Neural progenitor cell (in vitro differentiated cells): Measurements from ENCODE around the gene EHD2. TPM values are rescaled to one million over a fixed set of nuclear protein-coding genes. Genes with fewer than 3 reads are reported as not detected.
"Not testable (repeated sequence)": the region's sequence is repeated elsewhere in the genome, so short reads cannot be mapped to it uniquely, and the experiment has no call there.

Experiments used
- DNase-seq: peaks from one replicate; pipeline ENCODE4 v3.0.0-alpha.2; 2016; ENCODE audit warnings: low spot score
- H2AFZ ChIP-seq: fragments of 200-600 bp; sonication (generic); replicated peaks from 2 replicates; pipeline ENCODE4 v1.6.1; 2016; ENCODE audit warnings: antibody characterized with exemption
- H3F3A ChIP-seq: fragments of 200-600 bp; sonication (generic); 2 replicates; pipeline ENCODE4 v1.6.1; 2016; ENCODE audit warnings: antibody characterized with exemption, low read depth
- H3K27ac ChIP-seq: fragments of 200-600 bp; sonication (generic); 2 replicates; pipeline ENCODE4 v1.5.1; 2016; ENCODE audit warnings: mild to moderate bottlenecking
- H3K27me3 ChIP-seq: fragments of 200-600 bp; sonication (generic); 2 replicates; pipeline ENCODE4 v1.6.1; 2016; ENCODE audit warnings: mild to moderate bottlenecking, moderate library complexity
- H3K36me3 ChIP-seq: fragments of 200-600 bp; sonication (generic); 2 replicates; pipeline ENCODE4 v1.5.1; 2016
- H3K4me1 ChIP-seq: fragments of 200-600 bp; sonication (generic); 2 replicates; pipeline ENCODE4 v1.6.1; 2016; ENCODE audit warnings: mixed run types
- H3K4me2 ChIP-seq: fragments of 200-600 bp; sonication (generic); 2 replicates; pipeline ENCODE4 v1.6.1; 2016
- H3K4me3 ChIP-seq: fragments of 200-600 bp; sonication (generic); 2 replicates; pipeline ENCODE4 v1.5.1; 2016
- H3K79me2 ChIP-seq: fragments of 200-600 bp; sonication (generic); 2 replicates; pipeline ENCODE4 v1.6.1; 2016; ENCODE audit warnings: low read depth
- H3K9ac ChIP-seq: fragments of 200-600 bp; sonication (generic); 2 replicates; pipeline ENCODE4 v1.6.1; 2016
- H3K9me3 ChIP-seq: fragments of 200-600 bp; sonication (generic); 2 replicates; pipeline ENCODE4 v1.5.1; 2016; ENCODE audit warnings: low read depth
- H4K20me1 ChIP-seq: fragments of 200-600 bp; sonication (generic); 2 replicates; pipeline ENCODE4 v1.6.1; 2016; ENCODE audit warnings: low read depth
- H3K27ac Mint-ChIP-seq: 3 replicates; pipeline ENCODE4 v1.8.0; 2021; ENCODE audit warnings: mixed read lengths
- H3K27me3 Mint-ChIP-seq: 2 replicates; pipeline ENCODE4 v1.8.0; 2022; ENCODE audit warnings: low read depth, mild to moderate bottlenecking, inconsistent platforms, moderate library complexity, mixed read lengths; ENCODE audit not compliant: insufficient read depth
- H3K36me3 Mint-ChIP-seq: 3 replicates; pipeline ENCODE4 v1.8.0; 2021; ENCODE audit warnings: mixed read lengths
- H3K4me1 Mint-ChIP-seq: 3 replicates; pipeline ENCODE4 v1.8.0; 2021; ENCODE audit warnings: mixed read lengths
- H3K4me3 Mint-ChIP-seq: 3 replicates; pipeline ENCODE4 v1.8.0; 2021; ENCODE audit warnings: mild to moderate bottlenecking, moderate library complexity, mixed read lengths
- H3K9me3 Mint-ChIP-seq: 3 replicates; pipeline ENCODE4 v1.8.0; 2020; ENCODE audit warnings: mixed read lengths
- CTCF ChIP-seq: fragments of 200-600 bp; sonication (generic); IDR thresholded peaks from 2 replicates; pipeline ENCODE4 v1.5.1; 2017; ENCODE audit warnings: antibody characterized with exemption, mild to moderate bottlenecking
- EZH2 ChIP-seq: fragments of 200-600 bp; sonication (generic); IDR thresholded peaks from 2 replicates; pipeline ENCODE4 v1.6.1; 2017; ENCODE audit warnings: antibody characterized with exemption, mild to moderate bottlenecking, moderate library complexity
- EZH2phosphoT487 ChIP-seq: fragments of 200-600 bp; sonication (generic); IDR thresholded peaks from 2 replicates; pipeline ENCODE4 v1.6.1; 2017; ENCODE audit warnings: antibody characterized with exemption
- total RNA-seq: library from RNA; depleted of rRNA; stranded (reverse); fragments of >200 nt; gene quantifications from 2 replicates; pipeline ENCODE4 v1.2.3, GENCODE V29; 2015; ENCODE audit warnings: low replicate concordance

Gene EHD2
- total RNA-seq = 1.5 and 3.9 TPM in 2 replicates

GRCh38 chr19:47713046-47714021 lies at the start of gene EHD2:
Gene EHD2, plus strand, starts transcription at chr19:47713422. Its CDS starts 3,191 bp downstream, at chr19:47716613.
- Histone ChIP-seq H3K27me3 (peaks cover 6% of the 10 kb centered on the region), H3F3A (peaks cover 5% of the 10 kb centered on the region), H4K20me1 (no peaks in the 10 kb centered on the region), H3K9me3 (no peaks in the 10 kb centered on the region), H2AFZ (peak within 1 kb of the TSS; percentile 40), H3K27ac (no peak within 1 kb of the TSS), H3K9ac (no peak within 1 kb of the TSS), H3K4me2 (peak within 1 kb of the TSS; percentile 28), H3K4me1 (no peaks in the 10 kb centered on the region), H3K4me3 (peak within 1 kb of the TSS; percentile 52), H3K36me3 (no peaks in the 10 kb centered on the region), H3K79me2 (no peaks in the 10 kb centered on the region)
- Mint-ChIP-seq H3K27ac (no peak within 1 kb of the TSS), H3K36me3 (no peaks in the 10 kb centered on the region), H3K27me3 (peaks cover 31% of the 10 kb centered on the region), H3K4me3 (peak within 1 kb of the TSS; percentile 73), H3K4me1 (peaks cover 2% of the 10 kb centered on the region), H3K9me3 (peaks cover 21% of the 10 kb centered on the region)
- peak; percentile 70 for DNase-seq
- TF ChIP-seq CTCF (peak; percentile 86), EZH2phosphoT487 (no peak)

GRCh38 chr19:47663435-47663910 lies 49.7 kb upstream of the EHD2 start:
- Histone ChIP-seq H4K20me1 (peaks cover 90% of the 10 kb centered on the region), H3K4me1 (no peaks in the 10 kb centered on the region), H3K27ac (no peak overlapping the region), H3K9me3 (no peaks in the 10 kb centered on the region), H3K4me2 (no peak overlapping the region), H2AFZ (no peak overlapping the region), H3K9ac (no peak overlapping the region), H3F3A (no peaks in the 10 kb centered on the region), H3K27me3 (no peaks in the 10 kb centered on the region), H3K4me3 (no peak overlapping the region), H3K36me3 (no peaks in the 10 kb centered on the region), H3K79me2 (peaks cover 71% of the 10 kb centered on the region)
- peaks cover 49% of the 10 kb centered on the region for H3K4me1 Mint-ChIP-seq
- no peak overlapping the region for H3K4me3 Mint-ChIP-seq
- no peaks in the 10 kb centered on the region for H3K9me3 Mint-ChIP-seq
- H3K36me3 Mint-ChIP-seq = peaks cover 5% of the 10 kb centered on the region
- H3K27ac Mint-ChIP-seq = no peak overlapping the region
- no peak for DNase-seq
- TF ChIP-seq EZH2phosphoT487 = no peak
- no peak for TF ChIP-seq EZH2
- no peak for TF ChIP-seq CTCF
- peaks cover 7% of the 10 kb centered on the region for H3K27me3 Mint-ChIP-seq

GRCh38 chr19:47663911-47664771 lies 49.1 kb upstream of the EHD2 start:
- no peak for DNase-seq
- Histone ChIP-seq H3F3A (no peaks in the 10 kb centered on the region), H3K4me2 (no peak overlapping the region), H3K36me3 (no peaks in the 10 kb centered on the region), H3K9me3 (no peaks in the 10 kb centered on the region), H3K4me3 (no peak overlapping the region), H3K79me2 (peaks cover 71% of the 10 kb centered on the region), H4K20me1 (peaks cover 87% of the 10 kb centered on the region), H3K4me1 (no peaks in the 10 kb centered on the region), H3K27ac (no peak overlapping the region), H2AFZ (no peak overlapping the region), H3K9ac (no peak overlapping the region), H3K27me3 (no peaks in the 10 kb centered on the region)
- Mint-ChIP-seq H3K36me3 (peaks cover 7% of the 10 kb centered on the region), H3K4me3 (no peak overlapping the region), H3K9me3 (no peaks in the 10 kb centered on the region), H3K27ac (no peak overlapping the region), H3K27me3 (peaks cover 7% of the 10 kb centered on the region), H3K4me1 (peaks cover 46% of the 10 kb centered on the region)
- TF ChIP-seq EZH2phosphoT487 (no peak), CTCF (no peak), EZH2 (no peak)

- peaks cover 59% of the 10 kb centered on the region for H4K20me1 ChIP-seq
- H3K27ac Mint-ChIP-seq, H3K4me2 ChIP-seq, H3F3A ChIP-seq, H3K9ac ChIP-seq, H3K27ac ChIP-seq, DNase-seq, H3K27me3 ChIP-seq, H3K4me3 ChIP-seq, H3K9me3 ChIP-seq, H3K4me3 Mint-ChIP-seq, H3K9me3 Mint-ChIP-seq, H3K36me3 ChIP-seq, H2AFZ ChIP-seq, H3K27me3 Mint-ChIP-seq, H3K4me1 ChIP-seq: not testable (repeated sequence)
- H3K79me2 ChIP-seq = peaks cover 70% of the 10 kb centered on the region
- Mint-ChIP-seq H3K4me1 (peaks cover 19% of the 10 kb centered on the region), H3K36me3 (peaks cover 15% of the 10 kb centered on the region)
Measured at GRCh38 chr19:47668556-47668955, 44.7 kb upstream of the EHD2 start.
